Measurements from ENCODE around the gene TBL1X.

DNA sequence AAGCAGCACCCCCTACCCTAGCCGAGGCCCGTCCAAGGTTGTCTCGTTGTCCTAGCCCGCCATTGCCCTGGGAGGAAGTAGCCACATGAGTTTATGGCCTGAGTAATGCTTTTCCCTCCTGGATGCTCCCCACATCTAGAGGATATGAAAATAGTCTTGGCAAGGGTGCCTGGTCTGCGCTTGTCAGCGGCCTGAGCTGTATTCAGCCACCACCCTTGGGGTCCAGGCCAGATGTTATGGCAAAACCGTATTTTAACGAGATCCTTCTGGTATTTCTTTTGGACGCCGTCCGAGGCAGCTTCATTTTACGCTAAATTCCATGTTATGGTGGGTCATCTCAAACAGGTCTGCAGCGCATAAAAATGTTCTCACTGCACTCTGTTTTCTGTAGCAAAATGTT, 211.4 kb downstream of the TBL1X start:
- TF ChIP-seq, protein P1, sequence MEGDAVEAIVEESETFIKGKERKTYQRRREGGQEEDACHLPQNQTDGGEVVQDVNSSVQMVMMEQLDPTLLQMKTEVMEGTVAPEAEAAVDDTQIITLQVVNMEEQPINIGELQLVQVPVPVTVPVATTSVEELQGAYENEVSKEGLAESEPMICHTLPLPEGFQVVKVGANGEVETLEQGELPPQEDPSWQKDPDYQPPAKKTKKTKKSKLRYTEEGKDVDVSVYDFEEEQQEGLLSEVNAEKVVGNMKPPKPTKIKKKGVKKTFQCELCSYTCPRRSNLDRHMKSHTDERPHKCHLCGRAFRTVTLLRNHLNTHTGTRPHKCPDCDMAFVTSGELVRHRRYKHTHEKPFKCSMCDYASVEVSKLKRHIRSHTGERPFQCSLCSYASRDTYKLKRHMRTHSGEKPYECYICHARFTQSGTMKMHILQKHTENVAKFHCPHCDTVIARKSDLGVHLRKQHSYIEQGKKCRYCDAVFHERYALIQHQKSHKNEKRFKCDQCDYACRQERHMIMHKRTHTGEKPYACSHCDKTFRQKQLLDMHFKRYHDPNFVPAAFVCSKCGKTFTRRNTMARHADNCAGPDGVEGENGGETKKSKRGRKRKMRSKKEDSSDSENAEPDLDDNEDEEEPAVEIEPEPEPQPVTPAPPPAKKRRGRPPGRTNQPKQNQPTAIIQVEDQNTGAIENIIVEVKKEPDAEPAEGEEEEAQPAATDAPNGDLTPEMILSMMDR (IDR thresholded peaks at IDR 0.05; ENCODE audit: low read depth, low read length) = no peak
- TF ChIP-seq EZH2phosphoT487 (IDR thresholded peaks at IDR 0.05; ENCODE audit: low read depth) = no peak
